Activated CD8-positive, alpha-beta memory T cell treated with anti-CD3 and anti-CD28 coated beads, Interleukin-2, amount 50 U/mL, for 48 hours (primary cell): ENCODE data around the gene WDSUB1.

Experiments used
- DNase-seq: peaks from one replicate; pipeline ENCODE4 v3.0.0-alpha.2; 2020

Gene WDSUB1

DNA sequence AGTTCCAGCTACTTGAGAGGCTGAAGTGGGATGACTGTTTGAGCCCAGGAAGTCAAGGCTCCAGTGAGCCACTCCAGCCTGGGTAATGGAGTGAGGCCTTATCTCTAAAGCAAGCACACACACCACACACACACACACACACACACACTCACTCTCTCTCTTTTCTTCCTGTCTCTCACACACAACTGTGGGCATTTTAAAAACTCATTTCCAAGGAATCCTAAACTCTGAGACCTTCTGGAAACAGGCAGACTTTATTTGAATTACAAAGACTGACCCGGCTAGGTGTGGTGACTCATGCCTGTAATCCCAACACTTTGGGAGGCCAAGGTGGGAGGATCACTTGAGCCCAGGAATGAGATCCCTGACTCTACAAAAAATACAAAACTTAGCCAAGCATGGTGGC is 21.3 kb downstream of the WDSUB1 start:
- no peak for DNase-seq

DNA sequence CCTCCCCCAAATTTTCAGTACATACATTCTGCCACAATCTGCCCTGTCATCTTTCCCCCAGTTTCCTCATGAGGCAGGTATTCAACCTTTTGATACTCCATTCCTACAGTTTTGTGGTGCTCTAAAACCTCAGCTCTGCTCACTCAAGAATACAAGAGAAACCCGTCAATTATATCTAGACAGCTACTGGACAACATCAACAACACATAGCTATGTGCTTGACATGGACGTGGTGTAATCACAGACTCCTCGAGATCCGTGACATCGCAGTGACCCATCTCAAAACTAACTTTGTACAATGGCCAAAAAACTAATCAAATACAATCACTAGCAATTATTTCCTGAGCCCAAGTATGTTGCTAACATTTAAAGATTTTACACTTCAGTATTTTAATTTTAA is 23.6 kb downstream of the WDSUB1 start:
- DNase-seq, result no peak

DNA sequence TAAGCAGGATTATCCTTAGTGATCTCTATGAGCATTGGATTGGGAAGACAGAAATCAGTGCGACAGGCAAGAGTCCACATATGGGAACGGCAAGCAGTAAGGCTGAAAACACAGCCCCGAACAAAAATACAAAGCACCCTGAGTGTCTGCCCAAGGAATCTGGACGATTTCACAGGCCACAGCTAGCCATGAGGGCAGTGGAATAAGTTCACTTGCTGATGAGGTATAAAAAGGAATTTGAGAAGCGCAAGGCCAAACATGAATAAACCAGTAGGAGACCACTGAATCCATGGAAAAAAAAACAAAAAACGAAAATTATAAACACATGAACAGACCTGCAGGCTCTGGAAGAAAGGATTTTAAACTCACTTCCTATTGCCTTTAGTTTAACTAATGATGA is 24.3 kb downstream of the WDSUB1 start:
- DNase-seq, result no peak

DNA sequence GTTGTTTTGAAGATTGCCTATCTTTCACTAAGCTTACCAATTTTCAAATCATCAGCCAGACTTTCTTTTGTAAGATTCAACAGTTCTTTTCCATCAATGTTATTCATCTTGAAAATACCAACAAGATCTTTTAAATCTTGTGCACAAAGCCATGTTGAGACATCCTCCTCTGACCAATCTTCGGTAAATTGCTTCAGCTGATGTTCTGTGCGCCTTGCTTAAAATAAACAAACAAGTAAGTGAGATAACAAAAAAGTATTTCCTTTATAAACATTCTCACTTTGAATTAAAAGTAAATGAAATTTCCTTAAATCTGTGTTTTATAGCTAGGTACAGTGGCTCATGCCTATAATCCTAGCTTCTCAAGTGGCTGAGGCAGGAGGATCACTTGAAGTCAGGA is 30.3 kb downstream of the WDSUB1 start:
- DNase-seq, result no peak

DNA sequence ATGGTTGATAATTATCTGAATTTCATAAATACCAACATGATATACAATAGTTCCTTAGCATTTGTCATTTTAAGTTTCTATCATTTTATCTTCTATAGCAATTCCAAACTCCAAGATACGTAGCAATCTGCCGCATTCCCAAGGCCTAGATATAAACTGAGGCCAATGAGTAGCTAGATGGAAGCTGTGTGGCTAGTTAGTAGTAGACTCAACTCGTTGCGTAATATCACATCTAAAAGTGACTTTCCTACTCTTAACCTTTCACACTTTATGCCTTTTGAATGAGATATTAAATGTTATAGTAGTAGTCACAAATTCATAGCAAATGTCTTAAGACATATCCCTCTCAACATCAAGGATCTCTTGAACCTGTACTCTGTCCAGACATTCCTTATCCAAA is 33.6 kb downstream of the WDSUB1 start:
- DNase-seq, result no peak

DNA sequence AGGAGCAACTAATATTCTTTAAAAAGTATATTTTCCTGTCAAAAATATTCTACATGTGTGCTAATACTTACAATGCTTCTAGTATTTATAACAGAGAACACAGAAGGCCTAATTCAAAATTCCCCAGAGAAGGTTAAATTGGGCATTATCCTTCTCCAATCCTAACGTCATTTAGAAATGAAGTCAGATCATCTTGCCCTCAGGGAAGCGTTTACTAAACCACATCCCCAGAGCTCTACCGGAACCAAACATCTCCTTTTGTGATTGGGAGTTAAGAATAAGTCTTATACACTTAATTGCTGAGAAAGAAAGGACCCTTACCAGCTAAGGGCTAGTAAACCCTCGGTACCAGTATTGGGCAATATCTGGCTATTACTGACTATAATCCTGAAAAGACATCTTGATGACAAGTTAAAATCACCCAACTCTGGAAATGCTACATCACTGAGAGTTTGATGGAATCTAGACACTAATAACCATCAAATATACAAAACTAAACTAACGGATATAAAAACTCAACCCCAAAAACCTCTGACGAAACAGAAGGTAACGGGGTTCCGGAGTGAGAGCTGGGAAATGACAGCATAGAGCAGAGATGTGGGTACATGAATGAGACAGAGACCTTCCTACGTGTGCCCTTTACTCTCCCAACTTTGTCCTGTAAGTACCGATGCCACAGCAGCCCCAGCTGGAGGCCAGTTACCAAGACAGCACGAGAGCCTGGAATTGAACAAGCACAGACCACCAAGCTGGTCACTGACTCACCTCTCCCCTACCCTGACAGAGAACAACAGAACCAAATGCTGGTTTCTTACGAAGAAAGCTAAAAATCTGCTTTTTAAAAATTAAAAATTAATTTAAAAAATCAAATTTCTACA is 35.0 kb downstream of the WDSUB1 start:
- no peak for DNase-seq

DNA sequence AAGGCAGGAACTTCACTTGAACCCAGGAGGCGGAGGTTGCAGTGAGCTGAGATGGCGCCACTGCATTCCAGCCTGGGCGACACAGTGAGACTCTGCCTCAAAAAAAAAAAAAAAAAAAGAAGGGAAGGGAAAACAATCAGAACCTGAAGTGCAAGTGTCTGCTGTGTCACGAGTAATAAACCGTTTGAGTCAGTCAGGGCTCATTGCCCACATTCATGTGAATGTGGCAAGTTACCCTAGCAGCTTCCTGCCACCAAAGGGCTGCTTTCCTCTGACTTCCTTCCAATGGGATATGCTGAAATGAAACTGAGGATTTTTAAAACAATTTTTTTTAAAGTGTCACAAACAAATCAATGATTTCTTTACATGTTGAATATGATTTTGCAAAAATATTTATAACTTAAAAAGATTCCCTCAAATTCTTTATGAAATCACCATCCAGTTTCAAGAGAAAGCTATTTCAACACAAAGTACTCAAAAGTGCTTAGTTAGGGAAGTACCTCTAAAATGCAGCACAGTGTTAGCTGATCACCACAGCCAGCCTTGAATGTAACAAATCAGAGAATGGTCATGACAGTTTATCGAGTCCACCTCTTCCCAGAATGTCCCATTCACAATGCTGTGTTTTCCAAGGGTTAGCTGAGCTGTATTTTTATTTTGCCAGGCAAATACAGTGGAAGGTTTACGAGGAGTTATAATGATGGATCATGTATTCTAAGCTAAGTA is 36.4 kb downstream of the WDSUB1 start:
- no peak for DNase-seq

DNA sequence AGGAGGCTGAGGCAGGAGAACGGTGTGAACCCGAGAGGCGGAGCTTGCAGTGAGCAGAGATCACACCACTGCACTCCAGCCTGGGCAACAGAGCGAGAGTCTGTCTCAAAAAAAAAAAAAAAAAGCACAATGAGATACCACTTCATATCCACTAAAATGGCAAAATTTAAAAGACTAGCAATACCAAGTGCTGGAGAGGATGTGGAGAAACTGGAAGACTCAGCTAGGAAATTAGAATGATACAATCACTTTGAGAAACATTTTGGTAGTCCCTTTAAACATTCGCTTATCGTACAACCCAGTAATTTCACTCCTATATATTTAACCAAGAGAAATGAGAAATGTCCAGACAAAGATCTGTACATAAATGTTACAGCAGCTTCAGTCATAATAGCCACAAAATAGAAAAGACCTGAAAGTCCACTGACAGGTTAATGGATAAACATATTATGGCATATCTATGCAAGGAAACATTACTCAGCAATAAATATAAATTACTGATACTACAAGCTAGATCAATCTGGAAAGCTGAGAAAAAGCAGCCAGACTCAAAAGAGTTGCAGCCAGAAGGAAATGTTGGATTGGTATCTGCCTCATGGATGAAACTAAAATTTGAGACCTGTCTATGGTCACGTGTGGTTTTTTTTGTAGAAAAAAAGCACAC is 40.0 kb downstream of the WDSUB1 start:
- no peak for DNase-seq

DNA sequence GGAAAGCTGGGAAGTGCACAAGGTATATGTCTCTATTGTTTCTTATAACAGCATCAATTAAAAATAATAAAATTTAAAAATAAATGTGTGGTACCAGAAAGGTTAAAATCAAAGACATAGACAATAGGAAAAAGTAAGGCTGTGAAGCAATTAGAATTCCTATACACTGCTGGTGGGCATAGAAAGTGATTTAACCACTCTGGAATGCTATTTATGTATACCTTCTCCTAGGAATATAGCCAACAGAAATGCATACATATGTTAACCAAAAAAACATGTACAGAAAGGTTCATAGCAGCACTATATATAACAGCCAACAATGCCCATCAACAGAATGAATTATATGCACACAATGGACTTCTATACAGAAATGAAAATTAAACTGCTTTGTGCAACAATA is 43.0 kb downstream of the WDSUB1 start:
- DNase-seq, result no peak

DNA sequence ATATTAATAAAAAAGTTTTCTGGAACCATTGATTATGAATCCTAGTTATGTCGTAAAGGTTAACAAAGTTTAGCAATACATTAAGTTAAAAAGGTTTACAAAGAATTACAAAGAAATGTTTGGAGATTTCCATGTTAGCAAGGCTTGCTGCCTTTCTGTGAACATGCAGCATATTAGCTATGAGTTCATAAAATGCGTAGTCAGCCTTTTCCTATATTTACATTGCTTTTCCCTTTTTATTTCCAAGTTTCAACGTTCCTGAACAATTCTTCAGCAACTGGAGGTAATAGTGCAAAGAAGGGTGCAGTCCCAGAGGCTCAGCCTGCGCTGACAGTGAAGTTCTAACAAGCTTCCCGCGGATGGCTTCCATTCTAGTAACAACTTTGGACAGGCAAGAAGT is 51.6 kb downstream of the WDSUB1 start:
- no peak for DNase-seq

DNA sequence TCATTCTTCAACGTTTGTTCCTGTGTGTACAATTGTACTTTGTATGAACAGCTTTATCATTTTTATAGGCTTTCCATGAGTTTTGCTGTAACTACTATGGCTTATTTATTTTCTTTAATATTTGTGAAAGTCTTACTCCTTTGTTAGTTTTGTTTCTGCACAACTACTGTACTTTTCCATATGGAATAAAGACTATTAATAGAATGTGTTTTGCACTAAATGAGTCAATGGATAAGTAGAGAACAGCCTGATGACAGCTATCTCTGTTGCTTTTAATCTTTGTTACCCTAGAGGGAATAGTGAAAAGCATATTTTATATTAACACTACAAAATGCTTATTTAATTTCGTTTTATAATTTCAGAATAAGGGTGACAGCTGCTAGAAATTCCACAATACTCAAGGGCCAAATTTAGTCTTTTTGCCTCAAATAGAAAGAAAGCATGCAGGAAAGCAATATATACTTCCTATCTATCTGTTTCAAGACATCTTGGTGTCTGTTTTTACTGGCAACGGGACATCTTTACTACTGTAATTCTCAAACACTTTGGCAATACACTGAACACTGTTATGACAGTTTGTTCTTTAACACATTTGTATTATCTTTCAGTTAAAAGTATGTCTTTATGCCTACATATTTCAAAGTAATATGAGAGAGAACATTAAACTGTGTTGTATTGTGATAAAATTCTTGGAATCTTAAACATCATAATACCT is 53.9 kb downstream of the WDSUB1 start:
- DNase-seq, result no peak

DNA sequence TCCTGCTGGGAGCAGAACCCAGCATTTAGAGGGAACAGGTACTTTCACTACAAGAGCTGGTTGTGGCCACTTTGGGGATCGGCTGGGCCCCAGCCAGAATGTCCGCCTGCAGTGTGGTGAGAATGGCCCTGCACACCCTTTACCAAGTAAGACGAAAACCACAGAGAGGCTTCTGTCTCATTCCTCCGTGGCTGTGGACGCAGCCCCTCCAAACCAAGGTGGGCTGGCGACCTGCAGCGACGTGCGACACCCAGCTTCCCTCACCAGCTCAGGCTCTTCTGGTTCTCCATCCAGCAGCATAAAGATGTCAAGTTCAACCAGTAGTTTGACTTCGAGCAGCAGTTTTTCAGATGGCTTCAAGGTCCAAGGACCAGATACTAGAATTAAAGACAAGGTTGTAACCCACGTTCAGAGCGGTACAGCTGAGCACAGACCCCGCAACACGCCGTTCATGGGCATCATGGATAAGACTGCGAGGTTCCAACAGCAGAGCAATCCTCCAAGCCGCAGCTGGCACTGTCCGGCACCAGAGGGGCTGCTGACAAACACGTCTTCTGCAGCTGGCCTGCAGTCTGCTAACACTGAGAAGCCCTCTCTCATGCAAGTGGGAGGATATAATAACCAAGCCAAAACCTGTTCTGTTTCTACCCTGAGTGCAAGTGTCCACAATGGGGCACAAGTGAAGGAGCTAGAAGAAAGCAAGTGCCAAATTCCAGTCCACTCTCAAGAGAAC is 56.2 kb downstream of the WDSUB1 start:
- DNase-seq, result no peak

DNA sequence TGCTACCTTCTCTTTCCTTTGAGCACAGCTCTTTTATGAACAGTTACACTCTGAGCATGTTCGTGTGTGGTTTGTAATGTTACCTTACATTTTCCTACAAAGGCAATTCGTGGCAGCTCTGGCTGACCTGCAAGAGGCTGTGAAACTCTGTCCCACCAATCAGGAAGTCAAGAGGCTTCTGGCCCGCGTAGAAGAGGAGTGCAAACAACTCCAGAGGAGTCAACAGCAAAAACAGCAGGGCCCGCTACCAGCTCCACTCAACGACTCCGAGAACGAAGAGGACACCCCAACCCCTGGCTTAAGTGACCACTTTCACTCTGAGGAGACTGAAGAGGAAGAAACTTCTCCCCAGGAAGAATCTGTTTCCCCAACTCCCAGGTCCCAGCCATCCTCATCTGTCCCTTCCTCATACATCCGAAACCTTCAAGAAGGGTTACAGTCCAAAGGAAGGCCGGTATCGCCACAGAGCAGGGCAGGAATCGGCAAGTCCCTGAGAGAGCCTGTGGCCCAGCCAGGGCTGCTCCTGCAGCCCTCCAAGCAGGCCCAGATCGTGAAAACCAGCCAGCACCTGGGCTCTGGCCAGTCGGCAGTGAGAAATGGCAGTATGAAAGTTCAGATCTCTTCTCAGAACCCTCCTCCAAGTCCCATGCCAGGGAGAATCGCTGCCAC is 56.9 kb downstream of the WDSUB1 start:
- no peak for DNase-seq

DNA sequence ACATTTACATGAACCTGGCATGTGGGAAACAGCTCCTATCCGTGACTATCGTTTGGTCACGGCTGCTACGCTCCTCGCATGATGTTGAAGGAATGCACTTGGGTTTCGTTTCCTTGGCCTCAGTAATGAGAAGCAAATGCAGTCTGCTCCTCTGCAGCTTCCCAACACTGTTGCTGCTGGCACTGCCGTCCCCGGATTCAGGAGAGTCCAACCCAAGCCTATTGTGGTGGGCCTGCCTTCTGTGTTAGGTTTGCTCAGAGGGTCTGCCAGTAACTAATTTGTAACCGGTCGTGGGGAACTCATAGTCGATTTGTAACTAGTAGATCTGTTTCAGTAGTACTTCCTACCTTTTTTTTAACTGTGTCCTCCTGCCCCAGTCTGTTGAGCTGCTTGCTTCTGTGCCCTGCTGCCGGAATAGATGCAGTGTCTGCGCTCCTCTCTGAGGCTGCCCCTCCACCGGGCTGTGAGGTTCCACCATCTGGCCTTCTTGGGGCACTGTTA is 58.4 kb downstream of the WDSUB1 start:
- DNase-seq, result no peak

DNA sequence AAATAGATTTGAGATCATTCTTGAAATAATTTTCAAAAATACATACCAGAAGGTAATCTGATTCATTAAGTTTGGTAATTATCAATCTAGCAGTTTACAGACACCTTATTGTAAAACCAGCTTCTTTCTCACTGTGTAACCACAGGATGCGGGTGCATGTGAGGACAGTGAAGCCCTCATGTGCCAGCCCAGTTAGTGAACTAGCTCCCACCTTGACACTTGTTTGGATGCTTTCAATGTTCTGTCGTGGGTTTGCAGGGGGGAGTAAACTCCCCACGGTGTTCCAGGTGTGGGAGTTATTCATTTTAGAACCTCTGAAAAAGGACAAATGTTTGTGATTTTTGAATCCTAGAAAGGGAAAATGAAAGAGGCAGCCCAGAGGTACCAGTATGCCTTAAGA is 59.0 kb downstream of the WDSUB1 start:
- DNase-seq, result no peak

DNA sequence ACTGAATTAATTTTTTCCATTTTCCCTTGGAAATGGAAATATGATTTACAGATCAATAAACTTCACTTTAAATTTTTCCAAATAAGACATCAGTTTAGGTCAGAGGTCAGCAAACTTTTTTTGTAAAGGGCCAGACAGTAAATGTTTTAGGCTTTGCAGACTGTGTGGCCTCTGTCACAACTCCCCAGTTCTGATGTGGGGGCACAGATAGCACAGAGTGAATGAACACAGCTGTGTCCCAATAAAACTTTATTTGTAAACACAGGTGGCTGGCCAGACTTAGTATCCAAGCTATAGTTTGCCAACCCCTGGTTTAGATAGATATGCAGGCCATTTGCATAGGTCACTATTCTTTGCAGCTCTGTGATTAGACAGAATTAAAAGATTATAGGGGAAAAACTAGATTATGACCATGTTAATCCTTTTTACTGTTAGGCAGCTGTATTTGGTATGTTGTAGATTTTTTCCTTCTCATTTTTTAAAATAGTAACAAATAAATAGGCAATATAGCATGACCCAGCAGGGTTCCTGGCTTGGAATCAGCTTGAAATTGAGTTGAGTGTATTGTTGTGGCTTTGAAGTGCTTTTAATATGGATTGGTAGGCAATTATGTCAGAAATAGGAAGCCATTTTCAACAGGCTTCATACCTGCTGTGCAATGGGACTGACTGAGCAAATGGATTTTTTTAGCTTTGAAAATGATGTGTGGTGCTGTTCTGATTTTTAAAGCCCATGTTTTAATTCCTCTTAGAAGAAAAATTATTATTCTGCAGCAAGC is 59.7 kb downstream of the WDSUB1 start:
- no peak for DNase-seq

DNA sequence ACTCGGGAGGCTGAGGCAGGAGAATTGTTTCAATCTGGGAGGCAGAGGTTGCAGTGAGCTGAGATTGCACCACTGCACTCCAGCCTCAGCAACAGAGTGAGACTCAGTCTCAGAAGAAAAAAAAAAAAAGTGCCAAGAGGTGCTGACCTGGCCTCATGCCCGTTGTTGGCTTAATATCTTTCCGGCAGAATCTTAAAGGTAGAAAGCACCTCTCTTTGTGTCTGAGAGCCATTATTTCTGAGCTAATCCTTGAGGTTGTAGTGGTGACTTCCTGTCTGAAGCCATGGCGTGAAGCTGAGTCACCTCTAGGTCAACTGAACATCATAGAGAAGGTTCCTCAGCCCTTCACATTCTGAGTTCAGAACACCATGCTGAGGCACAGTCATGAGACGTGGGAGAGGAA is 60.4 kb downstream of the WDSUB1 start:
- no peak for DNase-seq

DNA sequence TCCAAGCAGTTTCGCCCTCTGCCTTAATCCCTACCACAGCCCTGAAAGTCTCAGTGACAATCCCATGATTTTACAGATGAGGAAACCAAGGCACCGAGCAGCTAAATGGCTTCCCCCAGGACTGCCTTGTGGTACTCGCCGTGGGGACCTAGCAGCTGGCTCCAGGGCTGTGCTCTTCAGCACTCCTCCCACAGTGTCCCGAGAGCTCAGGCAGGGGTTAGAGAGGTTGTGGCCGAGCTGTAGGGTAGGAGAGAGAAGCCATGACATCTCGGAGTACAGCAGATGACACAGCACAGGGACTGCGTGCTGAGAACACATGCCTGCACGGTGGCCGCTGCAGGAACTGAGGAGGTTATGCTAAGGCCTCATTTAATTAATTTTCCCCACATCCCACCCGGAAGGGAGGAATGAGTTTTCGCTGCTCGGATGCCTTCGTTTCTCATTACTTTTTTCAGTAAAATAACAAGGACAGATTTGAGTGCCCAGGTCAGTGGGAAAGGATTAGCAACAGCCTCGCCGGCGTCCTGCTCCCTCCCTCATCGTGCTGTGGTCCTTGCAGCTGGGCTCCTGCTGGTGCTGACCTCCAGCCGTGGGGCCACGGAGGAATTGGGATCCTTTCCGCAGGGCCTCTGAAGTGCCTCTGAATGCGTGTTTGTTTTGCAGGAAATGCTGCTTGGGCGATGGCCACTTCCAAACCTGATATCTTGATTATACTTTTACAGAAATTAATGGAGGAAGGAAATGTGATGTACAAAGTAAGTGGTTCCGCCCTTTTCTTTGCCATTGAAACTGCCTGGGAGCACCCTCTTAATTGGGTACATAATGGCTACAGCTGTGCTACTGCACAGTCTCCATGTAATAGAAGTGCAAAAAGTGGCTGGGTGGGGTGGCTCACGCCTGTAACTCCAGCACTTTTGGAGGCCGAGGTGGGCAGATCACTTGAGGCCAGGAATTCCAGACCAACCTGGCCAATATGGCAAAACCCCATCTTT is 61.2 kb downstream of the WDSUB1 start:
- no peak for DNase-seq

DNA sequence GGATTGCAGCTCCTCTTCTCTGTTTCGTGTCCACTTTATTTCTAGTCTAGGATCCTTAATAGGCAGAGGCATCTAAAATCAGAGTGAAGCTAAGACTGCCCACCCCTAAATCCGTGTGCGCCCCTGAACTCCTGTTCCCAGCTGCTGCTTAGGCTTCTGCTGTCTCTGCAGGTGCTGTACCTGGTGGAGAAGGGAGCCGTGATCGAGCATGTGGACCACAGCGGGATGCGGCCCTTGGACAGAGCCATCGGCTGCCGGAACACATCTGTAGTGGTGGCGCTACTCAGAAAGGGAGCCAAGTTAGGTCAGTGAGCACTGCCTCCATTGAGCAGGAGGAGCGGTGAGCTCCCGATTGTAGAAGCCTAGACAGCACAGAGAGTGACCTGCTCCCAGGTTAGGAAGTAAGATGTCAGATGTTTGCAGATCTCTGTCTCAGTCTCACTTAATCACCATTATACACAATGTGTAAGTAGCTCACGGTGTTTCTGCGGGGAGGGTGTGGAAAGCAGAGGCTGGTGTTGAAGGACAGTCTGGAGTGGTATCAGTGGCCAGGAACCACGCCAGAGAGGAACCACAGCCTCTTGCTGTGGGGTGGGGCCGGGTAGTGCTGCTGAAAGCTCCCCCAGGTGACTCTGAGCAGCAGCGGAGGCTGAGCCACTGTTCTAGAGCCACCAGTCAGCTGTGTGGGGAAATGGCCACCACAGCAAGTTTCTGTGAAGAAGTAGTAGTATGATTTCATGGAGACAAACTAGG is 62.3 kb downstream of the WDSUB1 start:
- DNase-seq, result no peak
